Loucy (cell line): ENCODE measurements around the gene EIF4EBP2.

Source experiments
- EZH2phosphoT487 ChIP-seq: fragments of 200-600 bp; IDR thresholded peaks from 2 replicates; pipeline ENCODE4 v1.6.1; 2018; ENCODE audit warnings: antibody characterized with exemption, mild to moderate bottlenecking, moderate library complexity, borderline replicate concordance
- TF ChIP-seq, protein P1 (sequence below): fragments of 200-600 bp; sonication (generic); conservative IDR thresholded peaks from 2 replicates; pipeline ENCODE4 v1.5.1; 2014; ENCODE audit warnings: mild to moderate bottlenecking, antibody characterized with exemption, low read length

DNA sequence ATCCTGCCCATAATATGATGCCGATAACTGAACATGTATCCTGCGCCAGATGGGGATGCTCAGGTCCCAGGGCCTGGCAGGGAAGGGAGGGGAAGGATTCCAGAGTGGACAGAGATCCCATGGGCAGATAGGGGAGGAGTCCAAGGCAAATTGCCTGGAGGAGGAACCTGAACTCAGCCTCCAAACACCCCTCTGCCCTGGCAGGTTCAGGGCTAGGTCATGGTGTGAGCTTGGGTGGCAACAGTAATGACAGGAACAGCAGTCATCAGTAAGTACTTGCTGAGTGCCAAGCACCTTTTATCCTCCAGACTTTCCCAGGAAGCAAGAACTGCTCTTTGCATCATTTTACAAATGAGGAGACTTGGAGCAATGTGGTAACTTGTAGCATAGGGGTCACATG lies 70.8 kb downstream of the EIF4EBP2 start:
- TF ChIP-seq, protein P1, sequence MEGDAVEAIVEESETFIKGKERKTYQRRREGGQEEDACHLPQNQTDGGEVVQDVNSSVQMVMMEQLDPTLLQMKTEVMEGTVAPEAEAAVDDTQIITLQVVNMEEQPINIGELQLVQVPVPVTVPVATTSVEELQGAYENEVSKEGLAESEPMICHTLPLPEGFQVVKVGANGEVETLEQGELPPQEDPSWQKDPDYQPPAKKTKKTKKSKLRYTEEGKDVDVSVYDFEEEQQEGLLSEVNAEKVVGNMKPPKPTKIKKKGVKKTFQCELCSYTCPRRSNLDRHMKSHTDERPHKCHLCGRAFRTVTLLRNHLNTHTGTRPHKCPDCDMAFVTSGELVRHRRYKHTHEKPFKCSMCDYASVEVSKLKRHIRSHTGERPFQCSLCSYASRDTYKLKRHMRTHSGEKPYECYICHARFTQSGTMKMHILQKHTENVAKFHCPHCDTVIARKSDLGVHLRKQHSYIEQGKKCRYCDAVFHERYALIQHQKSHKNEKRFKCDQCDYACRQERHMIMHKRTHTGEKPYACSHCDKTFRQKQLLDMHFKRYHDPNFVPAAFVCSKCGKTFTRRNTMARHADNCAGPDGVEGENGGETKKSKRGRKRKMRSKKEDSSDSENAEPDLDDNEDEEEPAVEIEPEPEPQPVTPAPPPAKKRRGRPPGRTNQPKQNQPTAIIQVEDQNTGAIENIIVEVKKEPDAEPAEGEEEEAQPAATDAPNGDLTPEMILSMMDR, result no peak
- no peak for TF ChIP-seq EZH2phosphoT487
